Stimulated activated naive B cell treated with anti-CD40 and anti-IgM and Interleukin-4, amounts not matched to agents 10 μg/mL and 1 μg/mL and 100 μg/mL, for 72 hours (primary cell): ENCODE data around the gene IL15RA.

Experiments used
- ATAC-seq, 2 donors: fragments of 150-1000 bp; cut with Tn5 transposase; replicated peaks; 2 replicates each; pipeline ENCODE4 v1.10.0; 2021; ENCODE audit warnings: moderate library complexity in 1 of 2
- DNase-seq: peaks from one replicate; pipeline ENCODE4 v3.0.0; 2021
- H3K27ac Mint-ChIP-seq: one replicate; pipeline ENCODE4 v1.8.0; 2022; ENCODE audit warnings: mild to moderate bottlenecking, mixed read lengths
- H3K27me3 Mint-ChIP-seq, 2 donors: one replicate each; pipeline ENCODE4 v1.8.0; 2022; ENCODE audit warnings: mixed read lengths in 2 of 2
- H3K36me3 Mint-ChIP-seq, 2 donors: one replicate each; pipeline ENCODE4 v1.8.0; 2022; ENCODE audit warnings: mixed read lengths in 2 of 2, mild to moderate bottlenecking in 1 of 2
- H3K4me1 Mint-ChIP-seq, 2 donors: one replicate each; pipeline ENCODE4 v1.8.0; 2022; ENCODE audit warnings: mixed read lengths in 2 of 2, mild to moderate bottlenecking in 1 of 2
- H3K4me3 Mint-ChIP-seq, 2 donors: one replicate each; pipeline ENCODE4 v1.8.0; 2022; ENCODE audit warnings: mild to moderate bottlenecking in 2 of 2, mixed read lengths in 2 of 2, moderate library complexity in 1 of 2
- H3K9me3 Mint-ChIP-seq, 2 donors: one replicate each; pipeline ENCODE4 v1.8.0; 2022; ENCODE audit warnings: mixed read lengths in 2 of 2, mild to moderate bottlenecking in 1 of 2

IL15RA gene

GRCh38 chr10:5903563-5903962 is 73.8 kb downstream of the IL15RA start:
- peaks cover 37 to 47% of the 10 kb centered on the region in 2 donors for H3K36me3 Mint-ChIP-seq
- peaks cover 14 to 23% of the 10 kb centered on the region in 2 donors for H3K4me1 Mint-ChIP-seq
- H3K4me3 Mint-ChIP-seq: no peak overlapping the region
- H3K27ac Mint-ChIP-seq: peak overlapping the region; percentile 88
- DNase-seq: no peak
- H3K9me3 Mint-ChIP-seq: peaks cover 0 to 3% of the 10 kb centered on the region in 2 donors
- no peak for ATAC-seq
- H3K27me3 Mint-ChIP-seq: no peaks in the 10 kb centered on the region

- ATAC-seq (no peak), DNase-seq (no peak)
- Mint-ChIP-seq H3K4me3 (no peak overlapping the region), H3K4me1 (peaks cover 13 to 23% of the 10 kb centered on the region in 2 donors), H3K27ac (no peak overlapping the region), H3K9me3 (peaks cover 3 to 4% of the 10 kb centered on the region in 2 donors), H3K36me3 (peaks cover 38 to 47% of the 10 kb centered on the region in 2 donors), H3K27me3 (no peaks in the 10 kb centered on the region)
Measured at GRCh38 chr10:5902511-5903274, 74.7 kb downstream of the IL15RA start.
